ENCODE data around the gene KRTAP12-2.

The KRTAP12-2 gene

DNA sequence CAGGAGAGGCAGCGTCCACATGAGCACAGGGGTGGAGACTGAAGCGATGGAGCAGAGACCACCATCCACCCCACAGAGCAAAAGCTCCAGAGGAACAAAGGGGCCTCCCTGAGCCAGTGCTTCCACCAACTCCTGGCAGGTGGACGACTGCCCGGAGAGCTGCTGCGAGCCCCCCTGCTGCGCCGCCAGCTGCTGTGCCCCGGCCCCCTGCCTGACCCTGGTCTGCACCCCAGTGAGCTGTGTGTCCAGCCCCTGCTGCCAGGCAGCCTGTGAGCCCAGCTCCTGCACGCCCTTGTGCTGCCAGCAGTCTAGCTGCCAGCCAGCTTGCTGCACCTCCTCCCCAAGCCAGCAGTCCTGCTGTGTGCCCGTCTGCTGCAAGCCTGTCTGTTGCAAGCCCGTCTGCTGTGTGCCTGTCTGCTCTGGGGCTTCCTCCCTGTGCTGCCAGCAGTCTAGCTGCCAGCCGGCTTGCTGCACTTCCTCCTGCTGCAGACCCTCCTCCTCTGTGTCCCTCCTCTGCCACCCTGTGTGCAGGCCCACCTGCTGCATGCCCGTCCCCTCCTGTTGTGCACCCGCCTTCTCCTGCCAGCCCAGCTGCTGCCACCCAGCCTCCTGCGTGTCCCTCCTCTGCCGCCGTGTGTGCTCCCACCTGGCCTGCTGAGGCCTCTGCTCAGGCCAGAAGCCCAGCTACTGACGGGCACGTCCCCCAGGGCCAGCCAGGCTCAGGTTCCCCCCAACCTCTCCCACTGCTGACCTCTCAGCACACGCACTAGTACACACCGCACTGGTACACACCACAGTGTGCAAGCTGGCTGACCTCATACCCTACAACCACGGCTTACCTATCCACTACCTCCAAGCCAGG, 35.6 kb upstream of the KRTAP12-2 start:
- Histone ChIP-seq H3K27me3 (ENCODE audit: insufficient read depth, low read length) (peaks cover 21% of the 10 kb centered on the region), H3K4me2 (ENCODE audit: low read length) (no peak overlapping the region), H4K12ac (ENCODE audit: low read depth, low read length) (no peak overlapping the region), H4K91ac (ENCODE audit: low read depth, low read length) (no peak overlapping the region), H3K4ac (ENCODE audit: low read depth, low read length) (no peak overlapping the region), H2AK5ac (ENCODE audit: low read length) (no peak overlapping the region), H2BK5ac (ENCODE audit: low read depth, low read length, poor library complexity) (no peak overlapping the region), H2BK12ac (ENCODE audit: low read length) (no peak overlapping the region), H3K4me1 (ENCODE audit: control insufficient read depth in 1 of 2, insufficient read depth in 2 of 2, low read length in 2 of 2) (peaks cover 13 to 14% of the 10 kb centered on the region in 2 experiments), H4K8ac (ENCODE audit: low read depth, low read length) (no peak overlapping the region), H3K27ac (ENCODE audit: low read depth, low read length) (no peak overlapping the region), H3K36me3 (ENCODE audit: control insufficient read depth in 1 of 2, insufficient read depth in 2 of 2, low read length in 2 of 2) (no peaks in the 10 kb centered on the region), H3K23ac (ENCODE audit: low read length) (no peak overlapping the region), H3K9me3 (ENCODE audit: insufficient read depth, low read depth, low read length) (peaks cover 14% of the 10 kb centered on the region), H3K18ac (ENCODE audit: low read length) (no peak overlapping the region), H3K79me2 (ENCODE audit: control insufficient read depth, insufficient read depth, low read length, poor library complexity) (no peaks in the 10 kb centered on the region), H2AFZ (ENCODE audit: insufficient read depth, low read length, poor library complexity) (no peak overlapping the region), H3K14ac (ENCODE audit: low read length) (no peak overlapping the region), H3K9ac (ENCODE audit: low read length) (no peak overlapping the region), H2BK120ac (ENCODE audit: insufficient read depth, low read length, poor library complexity) (no peak overlapping the region), H3K79me1 (ENCODE audit: low read length) (no peaks in the 10 kb centered on the region), H3K4me3 (ENCODE audit: low read depth, low read length) (no peak overlapping the region)
- WGBS (ENCODE audit: extremely low coverage, insufficient coverage, insufficient read length): no CpG with 5 or more reads among the region's 22 CpGs
- DNase-seq: no peak

- Histone ChIP-seq H3K9me3 (ENCODE audit: insufficient read depth, low read depth, low read length) (peaks cover 14% of the 10 kb centered on the region), H3K9ac (ENCODE audit: low read length) (no peak overlapping the region), H3K27ac (ENCODE audit: low read depth, low read length) (no peak overlapping the region), H2BK5ac (ENCODE audit: low read depth, low read length, poor library complexity) (no peak overlapping the region), H3K23ac (ENCODE audit: low read length) (no peak overlapping the region), H3K4me3 (ENCODE audit: low read depth, low read length) (no peak overlapping the region), H3K79me1 (ENCODE audit: low read length) (no peaks in the 10 kb centered on the region), H2BK12ac (ENCODE audit: low read length) (no peak overlapping the region), H3K36me3 (ENCODE audit: control insufficient read depth in 1 of 2, insufficient read depth in 2 of 2, low read length in 2 of 2) (no peaks in the 10 kb centered on the region), H3K4ac (ENCODE audit: low read depth, low read length) (no peak overlapping the region), H3K4me1 (ENCODE audit: control insufficient read depth in 1 of 2, insufficient read depth in 2 of 2, low read length in 2 of 2) (peaks cover 13 to 14% of the 10 kb centered on the region in 2 experiments), H3K4me2 (ENCODE audit: low read length) (no peak overlapping the region), H2AK5ac (ENCODE audit: low read length) (no peak overlapping the region), H2BK120ac (ENCODE audit: insufficient read depth, low read length, poor library complexity) (no peak overlapping the region), H3K18ac (ENCODE audit: low read length) (no peak overlapping the region), H3K14ac (ENCODE audit: low read length) (no peak overlapping the region), H3K27me3 (ENCODE audit: insufficient read depth, low read length) (peaks cover 14% of the 10 kb centered on the region), H4K12ac (ENCODE audit: low read depth, low read length) (no peak overlapping the region), H4K8ac (ENCODE audit: low read depth, low read length) (no peak overlapping the region), H2AFZ (ENCODE audit: insufficient read depth, low read length, poor library complexity) (no peak overlapping the region), H3K79me2 (ENCODE audit: control insufficient read depth, insufficient read depth, low read length, poor library complexity) (no peaks in the 10 kb centered on the region), H4K91ac (ENCODE audit: low read depth, low read length) (no peak overlapping the region)
- no CpG with 5 or more reads among the region's 12 CpGs for WGBS (ENCODE audit: extremely low coverage, insufficient coverage, insufficient read length)
- no peak for DNase-seq
These were observed 34.8 kb upstream of the KRTAP12-2 start for GRCh38 chr21:44701541-44701940.

GRCh38 chr21:44701023-44701400, 34.3 kb upstream of the KRTAP12-2 start:
- no peak overlapping the region for H4K12ac ChIP-seq (ENCODE audit: low read depth, low read length)
- H2AK5ac ChIP-seq (ENCODE audit: low read length): no peak overlapping the region
- peaks cover 10% of the 10 kb centered on the region for H3K9me3 ChIP-seq (ENCODE audit: insufficient read depth, low read depth, low read length)

GRCh38 chr21:44700101-44701022, 33.6 kb upstream of the KRTAP12-2 start:
- no peak overlapping the region for H3K23ac ChIP-seq (ENCODE audit: low read length)
- peaks cover 9% of the 10 kb centered on the region for H3K9me3 ChIP-seq (ENCODE audit: insufficient read depth, low read depth, low read length)
- H4K91ac ChIP-seq (ENCODE audit: low read depth, low read length): no peak overlapping the region
- H2AK5ac ChIP-seq (ENCODE audit: low read length): no peak overlapping the region
- peaks cover 13 to 14% of the 10 kb centered on the region in 2 experiments for H3K4me1 ChIP-seq (ENCODE audit: control insufficient read depth in 1 of 2, insufficient read depth in 2 of 2, low read length in 2 of 2)
- H3K79me1 ChIP-seq (ENCODE audit: low read length): no peaks in the 10 kb centered on the region
- no peak overlapping the region for H3K14ac ChIP-seq (ENCODE audit: low read length)
- H3K27ac ChIP-seq (ENCODE audit: low read depth, low read length): no peak overlapping the region
- H2BK5ac ChIP-seq (ENCODE audit: low read depth, low read length, poor library complexity): no peak overlapping the region
- H3K18ac ChIP-seq (ENCODE audit: low read length): no peak overlapping the region
- H4K12ac ChIP-seq (ENCODE audit: low read depth, low read length): no peak overlapping the region
- H3K36me3 ChIP-seq (ENCODE audit: control insufficient read depth in 1 of 2, insufficient read depth in 2 of 2, low read length in 2 of 2): no peaks in the 10 kb centered on the region
- no peaks in the 10 kb centered on the region for H3K79me2 ChIP-seq (ENCODE audit: control insufficient read depth, insufficient read depth, low read length, poor library complexity)
- no peak overlapping the region for H2BK12ac ChIP-seq (ENCODE audit: low read length)
- H3K9ac ChIP-seq (ENCODE audit: low read length): no peak overlapping the region
- H3K4me2 ChIP-seq (ENCODE audit: low read length): no peak overlapping the region
- no peak overlapping the region for H2AFZ ChIP-seq (ENCODE audit: insufficient read depth, low read length, poor library complexity)
- H3K27me3 ChIP-seq (ENCODE audit: insufficient read depth, low read length): peaks cover 7% of the 10 kb centered on the region
- H3K4me3 ChIP-seq (ENCODE audit: low read depth, low read length): no peak overlapping the region
- no CpG with 5 or more reads among the region's 21 CpGs for WGBS (ENCODE audit: extremely low coverage, insufficient coverage, insufficient read length)
- no peak overlapping the region for H2BK120ac ChIP-seq (ENCODE audit: insufficient read depth, low read length, poor library complexity)
- H4K8ac ChIP-seq (ENCODE audit: low read depth, low read length): no peak overlapping the region
- no peak overlapping the region for H3K4ac ChIP-seq (ENCODE audit: low read depth, low read length)
- DNase-seq: no peak

More at GRCh38 chr21:44701023-44701400, 34.3 kb upstream of the KRTAP12-2 start:
- Histone ChIP-seq H3K23ac (ENCODE audit: low read length) (no peak overlapping the region), H3K4ac (ENCODE audit: low read depth, low read length) (no peak overlapping the region), H3K4me1 (ENCODE audit: control insufficient read depth in 1 of 2, insufficient read depth in 2 of 2, low read length in 2 of 2) (peaks cover 13 to 14% of the 10 kb centered on the region in 2 experiments), H2BK12ac (ENCODE audit: low read length) (no peak overlapping the region), H3K4me3 (ENCODE audit: low read depth, low read length) (no peak overlapping the region), H2BK120ac (ENCODE audit: insufficient read depth, low read length, poor library complexity) (no peak overlapping the region), H3K14ac (ENCODE audit: low read length) (no peak overlapping the region), H4K91ac (ENCODE audit: low read depth, low read length) (no peak overlapping the region), H3K27ac (ENCODE audit: low read depth, low read length) (no peak overlapping the region), H3K27me3 (ENCODE audit: insufficient read depth, low read length) (peaks cover 9% of the 10 kb centered on the region), H3K4me2 (ENCODE audit: low read length) (no peak overlapping the region), H3K18ac (ENCODE audit: low read length) (no peak overlapping the region), H3K79me2 (ENCODE audit: control insufficient read depth, insufficient read depth, low read length, poor library complexity) (no peaks in the 10 kb centered on the region), H3K36me3 (ENCODE audit: control insufficient read depth in 1 of 2, insufficient read depth in 2 of 2, low read length in 2 of 2) (no peaks in the 10 kb centered on the region), H3K9ac (ENCODE audit: low read length) (no peak overlapping the region), H2AFZ (ENCODE audit: insufficient read depth, low read length, poor library complexity) (no peak overlapping the region), H3K79me1 (ENCODE audit: low read length) (no peaks in the 10 kb centered on the region), H2BK5ac (ENCODE audit: low read depth, low read length, poor library complexity) (no peak overlapping the region), H4K8ac (ENCODE audit: low read depth, low read length) (no peak overlapping the region)
- DNase-seq: no peak
- no CpG with 5 or more reads among the region's 14 CpGs for WGBS (ENCODE audit: extremely low coverage, insufficient coverage, insufficient read length)

Data from trophoblast cell (in vitro differentiated cells and primary cell).